Keratinocyte (primary cell): ENCODE data around the gene SWAP70. TPM values are rescaled to one million over a fixed set of nuclear protein-coding genes. Genes with fewer than 3 reads are reported as not detected.
"Not testable (repeated sequence)": the region's sequence is repeated elsewhere in the genome, so short reads cannot be mapped to it uniquely, and the experiment has no call there.

Experiments used
- DNase-seq: peaks from one replicate; pipeline ENCODE4 v3.0.0-alpha.2; 2011; ENCODE audit warnings: low read depth, missing footprints, low spot score
- FAIRE-seq: peaks from 2 replicates; lab custom pipeline; 2011; peaks lifted over from hg19 to GRCh38; lab: Jason Lieb, UNC
- H2AFZ ChIP-seq: 2 replicates; pipeline ENCODE4 v1.6.0; 2012; ENCODE audit warnings: low read length, control low read depth, inconsistent platforms; ENCODE audit not compliant: control insufficient read depth
- H3K27ac ChIP-seq: 2 replicates; pipeline ENCODE4 v1.5.1; 2011; ENCODE audit warnings: low read length; ENCODE audit not compliant: control insufficient read depth, insufficient read depth
- H3K27me3 ChIP-seq: 3 replicates; pipeline ENCODE4 v1.6.0; 2011; ENCODE audit warnings: low read length; ENCODE audit not compliant: control insufficient read depth, insufficient read depth; ENCODE audit errors: extremely low read depth
- H3K36me3 ChIP-seq, 2 experiments: 2 replicates in 1 of 2; 3 replicates in 1 of 2; pipeline ENCODE4 v1.5.1; 2011; ENCODE audit warnings: low read length in 2 of 2, mild to moderate bottlenecking in 1 of 2; ENCODE audit not compliant: control insufficient read depth in 2 of 2, insufficient read depth in 2 of 2; ENCODE audit errors: extremely low read depth in 1 of 2
- H3K4me1 ChIP-seq: 3 replicates; pipeline ENCODE4 v1.5.1; 2011; ENCODE audit warnings: low read length; ENCODE audit not compliant: control insufficient read depth, insufficient read depth; ENCODE audit errors: extremely low read depth
- H3K4me2 ChIP-seq: 3 replicates; pipeline ENCODE4 v1.6.0; 2011; ENCODE audit warnings: low read depth, low read length; ENCODE audit not compliant: control insufficient read depth, insufficient read depth; ENCODE audit errors: extremely low read depth
- H3K4me3 ChIP-seq, 3 experiments: fragments of 200-600 bp in 1 of 3; sonication (generic) in 1 of 3; 2 replicates in 2 of 3; 3 replicates in 1 of 3; pipeline ENCODE4 v1.5.1; 2011 to 2016; ENCODE audit warnings: low read length in 3 of 3, mild to moderate bottlenecking in 3 of 3, control low read depth in 2 of 3, inconsistent platforms in 1 of 3, low read depth in 1 of 3, mixed read lengths in 1 of 3, mixed run types in 1 of 3, moderate library complexity in 1 of 3; ENCODE audit not compliant: control insufficient read depth in 2 of 3, insufficient read depth in 2 of 3; ENCODE audit errors: extremely low read depth in 1 of 3
- H3K79me2 ChIP-seq: 2 replicates; pipeline ENCODE4 v1.6.0; 2012; ENCODE audit warnings: low read length; ENCODE audit not compliant: control insufficient read depth, insufficient read depth
- H3K9ac ChIP-seq: 3 replicates; pipeline ENCODE4 v1.6.0; 2011; ENCODE audit warnings: low read length; ENCODE audit not compliant: control insufficient read depth, insufficient read depth; ENCODE audit errors: extremely low read depth
- H3K9me1 ChIP-seq: 3 replicates; pipeline ENCODE4 v1.6.0; 2011; ENCODE audit warnings: low read length; ENCODE audit not compliant: control insufficient read depth, insufficient read depth; ENCODE audit errors: extremely low read depth
- H3K9me3 ChIP-seq: 2 replicates; pipeline ENCODE4 v1.5.1; 2012; ENCODE audit warnings: low read depth, low read length; ENCODE audit not compliant: control insufficient read depth
- H4K20me1 ChIP-seq: 3 replicates; pipeline ENCODE4 v1.6.0; 2011; ENCODE audit warnings: low read length; ENCODE audit not compliant: control insufficient read depth, insufficient read depth; ENCODE audit errors: extremely low read depth
- EZH2 ChIP-seq: IDR thresholded peaks from one replicate; pipeline ENCODE4 v1.6.1; 2012; ENCODE audit warnings: inconsistent platforms, mild to moderate bottlenecking, low read length, moderate library complexity
- dilution Hi-C: fragments of 300-500 bp; cut with MboI; formaldehyde crosslinking; loops from one replicate; pipeline ENCODE4 v1.7.0; 2020; ENCODE audit warnings: low sequenced_read_pairs; ENCODE audit not compliant: extremely low pct_ligation_motif_present
- polyA plus RNA-seq, 5 experiments: library from polyadenylated mRNA; depleted of rRNA in 3 of 5; stranded (reverse) in 3 of 5; stranded (forward) in 1 of 5; unstranded in 1 of 5; fragments of >200 nt; gene quantifications; 1 replicate in 1 of 5; 2 replicates in 3 of 5; 3 replicates in 1 of 5; pipeline versions ENCODE4 v1.2.1 to v1.2.3, GENCODE V29; 2011 to 2012; ENCODE audit warnings: missing spikeins in 2 of 5, low read depth in 1 of 5, low replicate concordance in 1 of 5
- TF ChIP-seq, protein P1 (sequence below), 3 experiments: IDR thresholded peaks in 1 of 3; conservative IDR thresholded peaks in 1 of 3; optimal IDR thresholded peaks in 1 of 3; 2 replicates in 2 of 3; 3 replicates in 1 of 3; pipeline versions ENCODE3 to v1.5.1; 2011; ENCODE audit warnings: low read length in 3 of 3, mild to moderate bottlenecking in 3 of 3, moderate library complexity in 2 of 3, control low read depth in 1 of 3, inconsistent platforms in 1 of 3; ENCODE audit not compliant: insufficient read depth in 2 of 3; ENCODE audit errors: extremely low read depth in 1 of 3

SWAP70 gene
- polyA plus RNA-seq, 1 donor (not counting 4 experiments of a cell fraction or from before 2014, with no cell fraction given) = 28.5 TPM

DNA sequence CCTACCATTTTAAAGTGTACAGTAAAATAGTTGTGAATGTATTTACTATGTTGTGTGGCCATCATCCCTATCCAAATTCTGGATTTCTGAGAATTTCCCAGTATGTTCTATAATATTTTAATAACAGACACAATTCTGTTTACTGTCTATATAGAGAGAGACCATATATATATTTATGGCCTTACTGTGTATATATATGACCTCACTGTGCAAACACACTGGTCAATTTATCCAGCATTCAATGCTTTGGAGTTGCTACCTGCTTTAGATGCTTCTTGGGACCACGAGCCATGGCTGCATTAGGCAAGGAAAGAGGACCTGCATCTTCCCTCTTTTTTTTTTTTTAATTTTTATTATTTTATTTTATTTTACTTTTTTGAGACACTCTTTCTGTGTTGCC, 40.2 kb downstream of the SWAP70 start:
- H3K9me1 ChIP-seq = no peaks in the 10 kb centered on the region
- H3K27ac ChIP-seq = no peak overlapping the region
- H3K27me3 ChIP-seq = no peaks in the 10 kb centered on the region
- no peaks in the 10 kb centered on the region for H3K4me1 ChIP-seq
- dilution Hi-C loops = no loop called here
- no peak overlapping the region for H3K4me3 ChIP-seq
- H4K20me1 ChIP-seq = no peaks in the 10 kb centered on the region
- H2AFZ ChIP-seq = no peak overlapping the region
- peaks cover 0 to 2% of the 10 kb centered on the region in 2 experiments for H3K36me3 ChIP-seq
- TF ChIP-seq, protein P1, sequence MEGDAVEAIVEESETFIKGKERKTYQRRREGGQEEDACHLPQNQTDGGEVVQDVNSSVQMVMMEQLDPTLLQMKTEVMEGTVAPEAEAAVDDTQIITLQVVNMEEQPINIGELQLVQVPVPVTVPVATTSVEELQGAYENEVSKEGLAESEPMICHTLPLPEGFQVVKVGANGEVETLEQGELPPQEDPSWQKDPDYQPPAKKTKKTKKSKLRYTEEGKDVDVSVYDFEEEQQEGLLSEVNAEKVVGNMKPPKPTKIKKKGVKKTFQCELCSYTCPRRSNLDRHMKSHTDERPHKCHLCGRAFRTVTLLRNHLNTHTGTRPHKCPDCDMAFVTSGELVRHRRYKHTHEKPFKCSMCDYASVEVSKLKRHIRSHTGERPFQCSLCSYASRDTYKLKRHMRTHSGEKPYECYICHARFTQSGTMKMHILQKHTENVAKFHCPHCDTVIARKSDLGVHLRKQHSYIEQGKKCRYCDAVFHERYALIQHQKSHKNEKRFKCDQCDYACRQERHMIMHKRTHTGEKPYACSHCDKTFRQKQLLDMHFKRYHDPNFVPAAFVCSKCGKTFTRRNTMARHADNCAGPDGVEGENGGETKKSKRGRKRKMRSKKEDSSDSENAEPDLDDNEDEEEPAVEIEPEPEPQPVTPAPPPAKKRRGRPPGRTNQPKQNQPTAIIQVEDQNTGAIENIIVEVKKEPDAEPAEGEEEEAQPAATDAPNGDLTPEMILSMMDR (optimal IDR thresholded peaks at IDR 0.05 in 1 of 3, IDR thresholded peaks at IDR 0.05 in 1 of 3, conservative IDR thresholded peaks at IDR 0.05 in 1 of 3; ENCODE audit: extremely low read depth in 1 of 3, insufficient read depth in 2 of 3, low read length in 3 of 3) = no peak
- TF ChIP-seq EZH2 = no peak
- DNase-seq (no peak), FAIRE-seq (no peak)
- no peak overlapping the region for H3K4me2 ChIP-seq
- peaks cover 48% of the 10 kb centered on the region for H3K79me2 ChIP-seq
- H3K9me3 ChIP-seq = no peaks in the 10 kb centered on the region
- no peak overlapping the region for H3K9ac ChIP-seq

DNA sequence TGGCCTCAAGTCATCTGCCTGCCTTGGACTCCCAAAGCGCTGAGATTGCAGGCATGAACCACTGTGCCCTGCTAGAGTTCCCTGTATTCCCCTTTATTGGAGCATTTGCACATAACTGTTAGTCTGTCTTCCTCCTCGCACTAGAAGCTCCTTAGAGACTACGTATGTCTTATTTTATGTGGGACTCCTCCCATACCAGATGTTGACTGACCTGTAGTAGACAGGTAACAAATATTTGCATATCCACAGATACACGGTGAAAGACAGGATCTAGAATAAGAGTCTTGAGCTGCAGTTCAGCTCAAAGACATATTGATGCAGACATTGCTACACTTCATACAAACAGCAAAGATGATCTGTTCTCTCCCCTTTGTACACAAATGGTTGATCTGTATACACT, 40.7 kb downstream of the SWAP70 start:
- Histone ChIP-seq H3K36me3 (peaks cover 0 to 2% of the 10 kb centered on the region in 2 experiments), H3K4me1 (no peaks in the 10 kb centered on the region), H3K27me3 (no peaks in the 10 kb centered on the region), H4K20me1 (no peaks in the 10 kb centered on the region), H3K4me3 (no peak overlapping the region), H3K9me3 (no peaks in the 10 kb centered on the region), H3K9me1 (no peaks in the 10 kb centered on the region), H3K79me2 (peaks cover 51% of the 10 kb centered on the region), H3K4me2 (no peak overlapping the region), H2AFZ (no peak overlapping the region), H3K9ac (no peak overlapping the region), H3K27ac (no peak overlapping the region)
- DNase-seq (no peak), FAIRE-seq (no peak)
- TF ChIP-seq EZH2 = no peak
- TF ChIP-seq, protein P1 (optimal IDR thresholded peaks at IDR 0.05 in 1 of 3, IDR thresholded peaks at IDR 0.05 in 1 of 3, conservative IDR thresholded peaks at IDR 0.05 in 1 of 3; ENCODE audit: extremely low read depth in 1 of 3, insufficient read depth in 2 of 3, low read length in 3 of 3) = no peak
- dilution Hi-C loops = no loop called here

DNA sequence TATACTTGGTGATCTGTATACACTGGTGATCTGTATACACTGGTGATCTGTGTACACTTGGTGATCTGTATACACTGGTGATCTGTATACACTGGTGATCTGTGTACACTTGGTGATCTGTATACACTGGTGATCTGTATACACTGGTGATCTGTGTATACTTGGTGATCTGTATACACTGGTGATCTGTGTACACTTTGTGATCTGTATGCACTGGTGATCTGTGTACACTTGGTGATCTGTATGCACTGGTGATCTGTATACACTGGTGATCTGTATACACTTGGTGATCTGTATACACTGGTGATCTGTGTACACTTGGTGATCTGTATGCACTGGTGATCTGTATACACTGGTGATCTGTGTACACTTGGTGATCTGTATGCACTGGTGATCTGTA, 41.5 kb downstream of the SWAP70 start:
- FAIRE-seq, H3K36me3 ChIP-seq, H3K9me3 ChIP-seq, H4K20me1 ChIP-seq, H3K4me2 ChIP-seq, dilution Hi-C loops, H3K4me3 ChIP-seq, H3K9me1 ChIP-seq, H3K9ac ChIP-seq, H3K27me3 ChIP-seq, H3K4me1 ChIP-seq, DNase-seq, H2AFZ ChIP-seq, H3K27ac ChIP-seq: not testable (repeated sequence)
- peaks cover 57% of the 10 kb centered on the region for H3K79me2 ChIP-seq
